GM20000 (cell line): ENCODE results near the gene ARHGAP1.

Experiments used
- DNase-seq: peaks from one replicate; pipeline ENCODE4 v3.0.0; 2012; ENCODE audit warnings: low spot score
- CTCF ChIP-seq: IDR thresholded peaks from 2 replicates; pipeline ENCODE4 v1.5.1; 2012; ENCODE audit warnings: mild to moderate bottlenecking, control low read depth; ENCODE audit errors: extremely low read depth, missing control alignments

Gene ARHGAP1

GRCh38 chr11:46728659-46729040 lies 28.2 kb upstream of the ARHGAP1 start:
- DNase-seq, result no peak
- TF ChIP-seq CTCF, result no peak

GRCh38 chr11:46727952-46728658 lies 27.7 kb upstream of the ARHGAP1 start:
- no peak for TF ChIP-seq CTCF

GRCh38 chr11:46726206-46726862 lies 25.9 kb upstream of the ARHGAP1 start:
- DNase-seq, result no peak
- TF ChIP-seq CTCF, result no peak

More at GRCh38 chr11:46727952-46728658, 27.7 kb upstream of the ARHGAP1 start:
- DNase-seq, result no peak

GRCh38 chr11:46725338-46726205 lies 25.2 kb upstream of the ARHGAP1 start:
- no peak for TF ChIP-seq CTCF
- DNase-seq, result no peak

- no peak for TF ChIP-seq CTCF
These were observed 23.7 kb upstream of the ARHGAP1 start for GRCh38 chr11:46724088-46724487.

GRCh38 chr11:46723359-46723680 lies 22.9 kb upstream of the ARHGAP1 start:
- no peak for TF ChIP-seq CTCF
- DNase-seq, result no peak

More at GRCh38 chr11:46724088-46724487, 23.7 kb upstream of the ARHGAP1 start:
- no peak for DNase-seq
